HepG2 (cell line): ENCODE measurements around the gene PRKAR1B. TPM values are rescaled to one million over a fixed set of nuclear protein-coding genes. Genes with fewer than 3 reads are reported as not detected.

Experiments used
- ATAC-seq: fragments of 200-7000 bp; cut with Tn5 transposase; 3 replicates; pipeline ENCODE4 v1.9.1; 2020; ENCODE audit warnings: mild to moderate bottlenecking, moderate library complexity
- BruUV-seq: library from RNA; stranded (reverse); fragments of 400-500 nt; replicated peaks from 2 replicates; lab custom pipeline; 2021; lab: Mats Ljungman, UMichigan
- CTCF ChIA-PET: fragments of 300-600 bp; formaldehyde crosslinking; extraction: SDS; loops from one replicate; lab custom pipeline; 2021; ENCODE audit warnings: low total read pairs, inconsistent platforms, low intra/inter-chr PET ratio; lab: Yijun Ruan, JAX
- POLR2A ChIA-PET: fragments of 350-600 bp; sonication (Branson Sonifier 250); formaldehyde crosslinking; loops from one replicate; lab custom pipeline; 2020; ENCODE audit warnings: antibody characterized with exemption, inconsistent platforms; lab: Yijun Ruan, JAX
- DNase-seq: peaks from one replicate; pipeline ENCODE4 v3.0.0-alpha.2; 2015; ENCODE audit warnings: low spot score
- FAIRE-seq: peaks from 3 replicates; lab custom pipeline; 2011; peaks lifted over from hg19 to GRCh38; lab: Jason Lieb, UNC
- H2AFZ ChIP-seq: one replicate; pipeline ENCODE4 v1.6.1; 2011; ENCODE audit warnings: low read length, inconsistent platforms
- H3K27ac ChIP-seq: fragments of 300-600 bp; 3 replicates; pipeline ENCODE4 v1.8.0; 2011; ENCODE audit warnings: mixed run types, mild to moderate bottlenecking, mixed read lengths, low read length, inconsistent platforms; ENCODE audit not compliant: insufficient read depth; ENCODE audit errors: extremely low read length
- H3K27me3 ChIP-seq, 2 experiments: fragments of 200-600 bp in 1 of 2; 2 replicates in 1 of 2; 3 replicates in 1 of 2; pipeline versions ENCODE4 v1.6.0 to v1.8.0; 2011; ENCODE audit warnings: low read length in 2 of 2, mild to moderate bottlenecking in 2 of 2, moderate library complexity in 2 of 2, inconsistent platforms in 1 of 2; ENCODE audit not compliant: insufficient read depth in 2 of 2, control insufficient read depth in 1 of 2
- H3K36me3 ChIP-seq, 2 experiments: fragments of 200-600 bp in 1 of 2; replicated peaks in 1 of 2; 2 replicates in 1 of 2; 3 replicates in 1 of 2; pipeline versions ENCODE4 v1.5.1 to v1.8.0; 2011; ENCODE audit warnings: low read length in 2 of 2, inconsistent platforms in 1 of 2; ENCODE audit not compliant: insufficient read depth in 2 of 2, control insufficient read depth in 1 of 2
- H3K4me1 ChIP-seq: 2 replicates; pipeline ENCODE4 v1.5.1; 2012; ENCODE audit warnings: low read length, inconsistent platforms; ENCODE audit not compliant: insufficient read depth
- H3K4me2 ChIP-seq: 2 replicates; pipeline ENCODE4 v1.6.0; 2011; ENCODE audit warnings: low read depth, low read length, inconsistent platforms
- H3K4me3 ChIP-seq, 3 experiments: fragments of 200-600 bp in 1 of 3; sonication (generic), shearing (Covaris generic) in 1 of 3; replicated peaks in 1 of 3; 2 replicates each; pipeline ENCODE4 v1.5.1; 2011 to 2016; ENCODE audit warnings: low read length in 3 of 3, inconsistent platforms in 2 of 3, low read depth in 2 of 3, mild to moderate bottlenecking in 2 of 3, control low read depth in 1 of 3, mixed read lengths in 1 of 3; ENCODE audit not compliant: insufficient read depth in 1 of 3
- H3K79me2 ChIP-seq: one replicate; pipeline ENCODE4 v1.6.1; 2011; ENCODE audit warnings: low read length, inconsistent platforms; ENCODE audit not compliant: insufficient read depth
- H3K9ac ChIP-seq: 2 replicates; pipeline ENCODE4 v1.6.0; 2011; ENCODE audit warnings: mild to moderate bottlenecking, low read depth, low read length, inconsistent platforms; ENCODE audit not compliant: insufficient read depth
- H3K9me3 ChIP-seq: 2 replicates; pipeline ENCODE4 v1.5.1; 2012; ENCODE audit warnings: mild to moderate bottlenecking, low read length
- H4K20me1 ChIP-seq: 2 replicates; pipeline ENCODE4 v1.6.0; 2011; ENCODE audit warnings: inconsistent platforms, mild to moderate bottlenecking, low read length, moderate library complexity; ENCODE audit not compliant: insufficient read depth
- HNF4A ChIP-seq: sonication (generic); formaldehyde crosslinking; IDR thresholded peaks from 2 replicates; pipeline ENCODE4 v1.4.0; 2020; ENCODE audit warnings: missing genetic modification reagents
- SP1 ChIP-seq, 2 experiments: fragments of 450-650 bp in 1 of 2; sonication (generic) in 1 of 2; formaldehyde crosslinking in 1 of 2; IDR thresholded peaks; 2 replicates each; pipeline versions ENCODE4 v1.4.0 to v1.6.1; 2016 to 2020; ENCODE audit warnings: missing genetic modification reagents in 1 of 2
- ZNF768 ChIP-seq: sonication (generic); formaldehyde crosslinking; IDR thresholded peaks from 2 replicates; pipeline ENCODE4 v1.4.0; 2020; ENCODE audit warnings: missing genetic modification reagents
- WGBS: methylation state at CpG from one replicate; pipeline ENCODE4 v1.1.6; 2017; ENCODE audit warnings: low lambda C conversion rate; 5-methylcytosine and 5-hydroxymethylcytosine counted together
- in situ Hi-C: cut with HindIII; loops from 2 replicates; pipeline ENCODE4 v1.10.0; 2017; ENCODE audit warnings: low pct_unique_long_range_greater_than_20kb; ENCODE audit not compliant: extremely low pct_ligation_motif_present
- intact Hi-C: fragments of 100-400 bp; cut with micrococcal nuclease; formaldehyde crosslinking; loops from one replicate; pipeline ENCODE4 v1.10.0; 2022; ENCODE audit not compliant: unreplicated experiment
- polyA plus RNA-seq, 8 experiments: library from polyadenylated mRNA; depleted of rRNA in 3 of 8; stranded (reverse) in 7 of 8; unstranded in 1 of 8; fragments of >200 nt; fragmentation: Illumina TruSeq in 4 of 8; extraction: Trizol in 4 of 8; gene quantifications; 2 replicates each; pipeline versions ENCODE4 v1.2.1 to v1.2.3, GENCODE V29; 2011 to 2016; ENCODE audit warnings: low read depth in 4 of 8, missing spikeins in 1 of 8, mixed read lengths in 1 of 8; ENCODE audit not compliant: insufficient read depth in 1 of 8
- total RNA-seq, 5 experiments: library from RNA; depleted of rRNA; stranded (reverse); fragments of >200 nt; fragmentation: Illumina TruSeq; extraction: Trizol; gene quantifications; 2 replicates each; pipeline ENCODE4 v1.2.3, GENCODE V29; 2016; ENCODE audit warnings: low read depth in 1 of 5
- TF ChIP-seq, protein P1 (sequence below): sonication (generic); formaldehyde crosslinking; IDR thresholded peaks from 2 replicates; pipeline ENCODE4 v1.4.0; 2020; ENCODE audit warnings: missing genetic modification reagents
- TF ChIP-seq, protein P2 (sequence below): sonication (generic); formaldehyde crosslinking; IDR thresholded peaks from 2 replicates; pipeline ENCODE4 v1.9.0; 2021; ENCODE audit warnings: missing genetic modification reagents, borderline replicate concordance
- TF ChIP-seq, protein P3 (sequence below): sonication (generic); formaldehyde crosslinking; IDR thresholded peaks from 2 replicates; pipeline ENCODE4 v1.5.1; 2020; ENCODE audit warnings: mild to moderate bottlenecking, missing genetic modification reagents, moderate library complexity
- TF ChIP-seq, protein P4 (sequence below): sonication (generic); formaldehyde crosslinking; IDR thresholded peaks from 2 replicates; pipeline ENCODE4 v1.4.0; 2020; ENCODE audit warnings: missing genetic modification reagents, borderline replicate concordance

PRKAR1B gene
- total and polyA plus RNA-seq, 2 of the 13 experiments (the other 11 are each of a cell fraction or from before 2014, with no cell fraction given), result 7.9 to 28.2 TPM

- DNase-seq (peak; percentile 8), ATAC-seq (peak; percentile 77), FAIRE-seq (no peak)
- BruUV-seq, result no TSS peak
- Histone ChIP-seq H3K36me3 (peaks cover 2 to 4% of the 10 kb centered on the region in 2 experiments; a peak in 2 of 5 replicates), H3K27me3 (no peaks in the 10 kb centered on the region), H3K9me3 (no peaks in the 10 kb centered on the region), H3K4me3 (no peak overlapping the region), H3K79me2 (no peaks in the 10 kb centered on the region), H3K9ac (no peak overlapping the region), H4K20me1 (no peaks in the 10 kb centered on the region), H3K4me2 (0 out of 2 replicates have a peak overlapping the region, but pooled peaks have one; percentile 14), H2AFZ (no peak overlapping the region), H3K27ac (peak overlapping the region; percentile 23), H3K4me1 (peaks cover 13% of the 10 kb centered on the region)
- intact Hi-C loops, result no loop called here
- TF ChIP-seq, protein P1, sequence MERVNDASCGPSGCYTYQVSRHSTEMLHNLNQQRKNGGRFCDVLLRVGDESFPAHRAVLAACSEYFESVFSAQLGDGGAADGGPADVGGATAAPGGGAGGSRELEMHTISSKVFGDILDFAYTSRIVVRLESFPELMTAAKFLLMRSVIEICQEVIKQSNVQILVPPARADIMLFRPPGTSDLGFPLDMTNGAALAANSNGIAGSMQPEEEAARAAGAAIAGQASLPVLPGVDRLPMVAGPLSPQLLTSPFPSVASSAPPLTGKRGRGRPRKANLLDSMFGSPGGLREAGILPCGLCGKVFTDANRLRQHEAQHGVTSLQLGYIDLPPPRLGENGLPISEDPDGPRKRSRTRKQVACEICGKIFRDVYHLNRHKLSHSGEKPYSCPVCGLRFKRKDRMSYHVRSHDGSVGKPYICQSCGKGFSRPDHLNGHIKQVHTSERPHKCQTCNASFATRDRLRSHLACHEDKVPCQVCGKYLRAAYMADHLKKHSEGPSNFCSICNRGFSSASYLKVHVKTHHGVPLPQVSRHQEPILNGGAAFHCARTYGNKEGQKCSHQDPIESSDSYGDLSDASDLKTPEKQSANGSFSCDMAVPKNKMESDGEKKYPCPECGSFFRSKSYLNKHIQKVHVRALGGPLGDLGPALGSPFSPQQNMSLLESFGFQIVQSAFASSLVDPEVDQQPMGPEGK (CRISPR knock-in tag), result peak; percentile 33; the same call in 1 of the 2 replicates
- TF ChIP-seq, protein P2, sequence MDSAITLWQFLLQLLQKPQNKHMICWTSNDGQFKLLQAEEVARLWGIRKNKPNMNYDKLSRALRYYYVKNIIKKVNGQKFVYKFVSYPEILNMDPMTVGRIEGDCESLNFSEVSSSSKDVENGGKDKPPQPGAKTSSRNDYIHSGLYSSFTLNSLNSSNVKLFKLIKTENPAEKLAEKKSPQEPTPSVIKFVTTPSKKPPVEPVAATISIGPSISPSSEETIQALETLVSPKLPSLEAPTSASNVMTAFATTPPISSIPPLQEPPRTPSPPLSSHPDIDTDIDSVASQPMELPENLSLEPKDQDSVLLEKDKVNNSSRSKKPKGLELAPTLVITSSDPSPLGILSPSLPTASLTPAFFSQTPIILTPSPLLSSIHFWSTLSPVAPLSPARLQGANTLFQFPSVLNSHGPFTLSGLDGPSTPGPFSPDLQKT (CRISPR knock-in tag), result no peak
- peak; percentile 92 for TF ChIP-seq ZNF768 (CRISPR knock-in tag)
- peak; percentile 32; the same call in 1 of the 2 replicates for TF ChIP-seq HNF4A (CRISPR knock-in tag)
- TF ChIP-seq, protein P3, sequence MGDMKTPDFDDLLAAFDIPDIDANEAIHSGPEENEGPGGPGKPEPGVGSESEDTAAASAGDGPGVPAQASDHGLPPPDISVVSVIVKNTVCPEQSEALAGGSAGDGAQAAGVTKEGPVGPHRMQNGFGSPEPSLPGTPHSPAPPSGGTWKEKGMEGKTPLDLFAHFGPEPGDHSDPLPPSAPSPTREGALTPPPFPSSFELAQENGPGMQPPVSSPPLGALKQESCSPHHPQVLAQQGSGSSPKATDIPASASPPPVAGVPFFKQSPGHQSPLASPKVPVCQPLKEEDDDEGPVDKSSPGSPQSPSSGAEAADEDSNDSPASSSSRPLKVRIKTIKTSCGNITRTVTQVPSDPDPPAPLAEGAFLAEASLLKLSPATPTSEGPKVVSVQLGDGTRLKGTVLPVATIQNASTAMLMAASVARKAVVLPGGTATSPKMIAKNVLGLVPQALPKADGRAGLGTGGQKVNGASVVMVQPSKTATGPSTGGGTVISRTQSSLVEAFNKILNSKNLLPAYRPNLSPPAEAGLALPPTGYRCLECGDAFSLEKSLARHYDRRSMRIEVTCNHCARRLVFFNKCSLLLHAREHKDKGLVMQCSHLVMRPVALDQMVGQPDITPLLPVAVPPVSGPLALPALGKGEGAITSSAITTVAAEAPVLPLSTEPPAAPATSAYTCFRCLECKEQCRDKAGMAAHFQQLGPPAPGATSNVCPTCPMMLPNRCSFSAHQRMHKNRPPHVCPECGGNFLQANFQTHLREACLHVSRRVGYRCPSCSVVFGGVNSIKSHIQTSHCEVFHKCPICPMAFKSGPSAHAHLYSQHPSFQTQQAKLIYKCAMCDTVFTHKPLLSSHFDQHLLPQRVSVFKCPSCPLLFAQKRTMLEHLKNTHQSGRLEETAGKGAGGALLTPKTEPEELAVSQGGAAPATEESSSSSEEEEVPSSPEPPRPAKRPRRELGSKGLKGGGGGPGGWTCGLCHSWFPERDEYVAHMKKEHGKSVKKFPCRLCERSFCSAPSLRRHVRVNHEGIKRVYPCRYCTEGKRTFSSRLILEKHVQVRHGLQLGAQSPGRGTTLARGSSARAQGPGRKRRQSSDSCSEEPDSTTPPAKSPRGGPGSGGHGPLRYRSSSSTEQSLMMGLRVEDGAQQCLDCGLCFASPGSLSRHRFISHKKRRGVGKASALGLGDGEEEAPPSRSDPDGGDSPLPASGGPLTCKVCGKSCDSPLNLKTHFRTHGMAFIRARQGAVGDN, result 0 out of 2 replicates have a peak, but pooled peaks have one; percentile 21
- no peak for TF ChIP-seq SP1 (IDR thresholded peaks at IDR 0.05)
- TF ChIP-seq SP1 (CRISPR knock-in tag; IDR thresholded peaks at IDR 0.05), result no peak
- TF ChIP-seq, protein P4, sequence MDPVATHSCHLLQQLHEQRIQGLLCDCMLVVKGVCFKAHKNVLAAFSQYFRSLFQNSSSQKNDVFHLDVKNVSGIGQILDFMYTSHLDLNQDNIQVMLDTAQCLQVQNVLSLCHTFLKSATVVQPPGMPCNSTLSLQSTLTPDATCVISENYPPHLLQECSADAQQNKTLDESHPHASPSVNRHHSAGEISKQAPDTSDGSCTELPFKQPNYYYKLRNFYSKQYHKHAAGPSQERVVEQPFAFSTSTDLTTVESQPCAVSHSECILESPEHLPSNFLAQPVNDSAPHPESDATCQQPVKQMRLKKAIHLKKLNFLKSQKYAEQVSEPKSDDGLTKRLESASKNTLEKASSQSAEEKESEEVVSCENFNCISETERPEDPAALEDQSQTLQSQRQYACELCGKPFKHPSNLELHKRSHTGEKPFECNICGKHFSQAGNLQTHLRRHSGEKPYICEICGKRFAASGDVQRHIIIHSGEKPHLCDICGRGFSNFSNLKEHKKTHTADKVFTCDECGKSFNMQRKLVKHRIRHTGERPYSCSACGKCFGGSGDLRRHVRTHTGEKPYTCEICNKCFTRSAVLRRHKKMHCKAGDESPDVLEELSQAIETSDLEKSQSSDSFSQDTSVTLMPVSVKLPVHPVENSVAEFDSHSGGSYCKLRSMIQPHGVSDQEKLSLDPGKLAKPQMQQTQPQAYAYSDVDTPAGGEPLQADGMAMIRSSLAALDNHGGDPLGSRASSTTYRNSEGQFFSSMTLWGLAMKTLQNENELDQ (CRISPR knock-in tag), result no peak
- ChIA-PET CTCF (no interaction called here), POLR2A (no interaction called here)
- in situ Hi-C loops, result no loop called here
- 58% methylated on average over 20 of the region's 20 CpGs for WGBS
Measured at GRCh38 chr7:664997-665735, 61.9 kb downstream of the PRKAR1B start.
